Measurements from ENCODE around the gene SH3PXD2B. TPM values are rescaled to one million over a fixed set of nuclear protein-coding genes. Genes with fewer than 3 reads are reported as not detected.

SH3PXD2B gene
- 100 to 1,000 TPM in 1 of 3 donors, 10 to 100 TPM in 2; 35.3 to 118 (median 43.9) TPM for total RNA-seq

- DNase-seq (ENCODE audit: low spot score in 2 of 2), result no peak
- no peak for TF ChIP-seq CTCF (IDR thresholded peaks at IDR 0.05)
- TF ChIP-seq POLR2A (IDR thresholded peaks at IDR 0.05), result no peak
- no peak for TF ChIP-seq POLR2AphosphoS5 (IDR thresholded peaks at IDR 0.05)
- H3K4me3 ChIP-seq, result peak within 1 kb of the TSS; percentile 90 to 98 (median 93)
- no peaks in the 10 kb centered on the region for H3K36me3 ChIP-seq
- no peaks in the 10 kb centered on the region for H3K4me1 ChIP-seq
- no peaks in the 10 kb centered on the region for H3K27me3 ChIP-seq
- H3K27ac ChIP-seq, result peak within 1 kb of the TSS; percentile 92 to 95
- H3K9me3 ChIP-seq, result no peaks in the 10 kb centered on the region
- intact Hi-C loops (cut with DNase I; ENCODE audit: low total_unique reads), result no loop called here
Observed at GRCh38 chr5:172454358-172455086, at the start of gene SH3PXD2B. Gene SH3PXD2B, minus strand, starts transcription at chr5:172454525. Its CDS starts 173 bp downstream, at chr5:172454352.

- Histone ChIP-seq H3K4me3 (no peak overlapping the region), H3K9me3 (no peaks in the 10 kb centered on the region), H3K4me1 (no peaks in the 10 kb centered on the region), H3K27ac (peak overlapping the region in 1 of 2 donors; percentile 25), H3K27me3 (no peaks in the 10 kb centered on the region), H3K36me3 (no peaks in the 10 kb centered on the region)
- DNase-seq (ENCODE audit: low spot score in 2 of 2), result no peak
- intact Hi-C loops (cut with DNase I; ENCODE audit: low total_unique reads), result no loop called here
- TF ChIP-seq CTCF (IDR thresholded peaks at IDR 0.05), result no peak
- no peak for TF ChIP-seq POLR2A (IDR thresholded peaks at IDR 0.05)
- TF ChIP-seq POLR2AphosphoS5 (IDR thresholded peaks at IDR 0.05), result no peak
Observed at GRCh38 chr5:172502969-172503368, 48.6 kb upstream of the SH3PXD2B start.

GRCh38 chr5:172502410-172502809 is 48.1 kb upstream of the SH3PXD2B start:
- no peak overlapping the region for H3K4me3 ChIP-seq
- intact Hi-C loops (cut with DNase I; ENCODE audit: low total_unique reads), result no loop called here
- TF ChIP-seq POLR2AphosphoS5 (IDR thresholded peaks at IDR 0.05), result no peak
- TF ChIP-seq CTCF (IDR thresholded peaks at IDR 0.05), result no peak
- no peaks in the 10 kb centered on the region for H3K9me3 ChIP-seq
- H3K27ac ChIP-seq, result no peak overlapping the region
- no peaks in the 10 kb centered on the region for H3K36me3 ChIP-seq
- H3K27me3 ChIP-seq, result no peaks in the 10 kb centered on the region
- no peak for DNase-seq (ENCODE audit: low spot score in 2 of 2)
- H3K4me1 ChIP-seq, result no peaks in the 10 kb centered on the region

DNA sequence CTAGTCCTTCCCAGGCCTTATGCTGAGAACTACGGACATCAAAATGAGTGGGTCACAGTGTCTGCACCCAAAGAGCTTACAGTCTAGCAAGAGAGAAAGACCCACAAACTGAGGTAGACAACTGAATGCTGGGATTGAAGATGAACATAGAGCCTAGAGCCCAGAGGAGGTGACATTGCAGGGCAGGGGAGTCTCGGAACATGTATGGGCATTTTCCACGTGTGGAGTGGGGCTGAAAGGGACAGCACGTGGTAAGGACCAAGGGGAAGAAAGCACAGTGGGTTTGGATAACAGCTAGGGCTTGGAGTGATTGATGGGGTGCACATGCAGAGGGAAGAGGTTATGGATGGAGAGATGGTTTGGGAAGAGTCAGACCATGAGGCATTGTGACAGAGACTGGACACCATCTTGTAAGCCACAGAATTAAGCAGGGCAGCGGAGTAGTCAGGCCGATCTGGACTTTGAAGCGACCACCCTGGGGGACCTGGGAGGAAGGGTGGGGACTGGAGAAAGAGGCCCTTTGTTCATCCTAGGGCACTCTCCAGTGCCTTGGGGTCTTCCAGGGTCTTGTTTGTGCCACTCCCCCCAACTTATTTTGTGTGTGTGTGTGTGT is 47.5 kb upstream of the SH3PXD2B start:
- Histone ChIP-seq H3K4me1 (no peaks in the 10 kb centered on the region), H3K27me3 (no peaks in the 10 kb centered on the region), H3K27ac (no peak overlapping the region), H3K4me3 (no peak overlapping the region), H3K36me3 (no peaks in the 10 kb centered on the region), H3K9me3 (no peaks in the 10 kb centered on the region)
- DNase-seq (ENCODE audit: low spot score in 2 of 2), result no peak
- intact Hi-C loops (cut with DNase I; ENCODE audit: low total_unique reads), result no loop called here
- TF ChIP-seq CTCF (IDR thresholded peaks at IDR 0.05), result no peak

DNA sequence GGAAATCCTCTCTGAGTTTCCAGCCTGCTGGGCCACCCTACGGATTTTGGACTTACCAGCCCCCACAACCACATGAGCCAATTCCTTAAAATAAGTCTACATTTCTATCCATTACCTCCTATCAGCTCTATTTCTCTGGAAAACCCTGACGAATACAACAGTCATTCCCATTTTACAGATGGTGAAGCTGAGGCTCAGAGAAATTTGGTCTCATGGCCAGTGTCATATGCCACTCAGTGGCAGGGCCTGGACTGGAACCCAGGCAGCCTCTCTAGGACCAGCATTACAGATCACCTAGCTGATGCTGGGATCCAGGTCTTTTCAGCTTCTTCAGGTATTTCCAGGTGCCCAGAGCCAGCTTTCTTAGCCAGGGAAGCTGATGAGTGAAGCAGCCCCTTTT is 45.0 kb upstream of the SH3PXD2B start:
- H3K27me3 ChIP-seq, result no peaks in the 10 kb centered on the region
- no peak overlapping the region for H3K4me3 ChIP-seq
- no peak overlapping the region for H3K27ac ChIP-seq
- H3K4me1 ChIP-seq, result no peaks in the 10 kb centered on the region
- no peak for TF ChIP-seq POLR2A (IDR thresholded peaks at IDR 0.05)
- no peak for TF ChIP-seq CTCF (IDR thresholded peaks at IDR 0.05)
- no peak for TF ChIP-seq POLR2AphosphoS5 (IDR thresholded peaks at IDR 0.05)
- H3K36me3 ChIP-seq, result no peaks in the 10 kb centered on the region
- H3K9me3 ChIP-seq, result no peaks in the 10 kb centered on the region
- intact Hi-C loops (cut with DNase I; ENCODE audit: low total_unique reads), result no loop called here
- DNase-seq (ENCODE audit: low spot score in 2 of 2), result no peak
